ENCODE results near the gene ZAR1L. TPM values are rescaled to one million over a fixed set of nuclear protein-coding genes. Genes with fewer than 3 reads are reported as not detected.

ZAR1L gene
- total RNA-seq, 1 experiment from 2014 or later, result not detected

Other genes with a start within 250 kb of the ZAR1L start
- 8.4 TPM for gene BRCA2, start 145 bp upstream of the ZAR1L start, total RNA-seq (2021; ENCODE audit: unreplicated experiment)
- 1.8 TPM for gene N4BP2L1, start 112.8 kb upstream of the ZAR1L start, total RNA-seq (2021; ENCODE audit: unreplicated experiment)
- gene N4BP2L2, start 223.4 kb upstream of the ZAR1L start, total RNA-seq (2021; ENCODE audit: unreplicated experiment), result 43.8 TPM

Measured in Panc1 (cell line).